ENCODE measurements around the gene CBR3.
"Not testable (repeated sequence)": the region's sequence is repeated elsewhere in the genome, so short reads cannot be mapped to it uniquely, and the experiment has no call there.

Gene CBR3

GRCh38 chr21:36134803-36135390 lies at the start of gene CBR3:
Gene CBR3, plus strand, starts transcription at chr21:36135079. Its CDS starts 114 bp downstream, at chr21:36135193.
- peak in 1 of 2 donors; percentile 74 for DNase-seq

- DNase-seq = no peak
Measured at GRCh38 chr21:36087362-36088138, 47.3 kb upstream of the CBR3 start.

- DNase-seq = no peak
Measured at GRCh38 chr21:36089946-36090345, 44.9 kb upstream of the CBR3 start.

- DNase-seq = no peak
Measured at GRCh38 chr21:36092681-36093080, 42.2 kb upstream of the CBR3 start.

GRCh38 chr21:36093512-36093911 lies 41.4 kb upstream of the CBR3 start:
- DNase-seq = no peak

- DNase-seq = no peak
Measured at GRCh38 chr21:36096398-36097290, 38.2 kb upstream of the CBR3 start.

GRCh38 chr21:36097427-36098181 lies 37.3 kb upstream of the CBR3 start:
- DNase-seq = no peak

- DNase-seq = no peak
Measured at GRCh38 chr21:36098182-36098532, 36.7 kb upstream of the CBR3 start.

GRCh38 chr21:36099000-36099399 lies 35.9 kb upstream of the CBR3 start:
- DNase-seq = no peak

- not testable (repeated sequence) for DNase-seq
Measured at GRCh38 chr21:36099695-36100211, 35.1 kb upstream of the CBR3 start.

GRCh38 chr21:36100971-36101641 lies 33.8 kb upstream of the CBR3 start:
- no peak for DNase-seq

- DNase-seq = no peak
Measured at GRCh38 chr21:36103434-36103833, 31.4 kb upstream of the CBR3 start.

GRCh38 chr21:36104317-36105300 lies 30.3 kb upstream of the CBR3 start:
- peak in 1 of 2 donors; percentile 45 for DNase-seq

- no peak for DNase-seq
Measured at GRCh38 chr21:36105327-36105842, 29.5 kb upstream of the CBR3 start.

GRCh38 chr21:36109868-36110267 lies 25.0 kb upstream of the CBR3 start:
- no peak for DNase-seq

GRCh38 chr21:36111238-36111637 lies 23.6 kb upstream of the CBR3 start:
- no peak for DNase-seq

- DNase-seq = no peak
Measured at GRCh38 chr21:36113647-36114428, 21.0 kb upstream of the CBR3 start.

- DNase-seq = peak in 1 of 2 donors; percentile 49
Measured at GRCh38 chr21:36115138-36115730, 19.6 kb upstream of the CBR3 start.

GRCh38 chr21:36117286-36117741 lies 17.6 kb upstream of the CBR3 start:
- DNase-seq = peak; percentile 24 to 56

Measured in inflammatory macrophage treated with lipopolysaccharide for 1 hour (primary cell).